Ascending aorta (tissue), 2 donors: Measurements from ENCODE around the gene PXK. TPM values are rescaled to one million over a fixed set of nuclear protein-coding genes. Genes with fewer than 3 reads are reported as not detected.

ENCODE experiments used
- DNase-seq, 2 donors: peaks; one replicate each; pipeline ENCODE4 v3.0.0-alpha.2; 2019; ENCODE audit warnings: low spot score in 2 of 2
- H3K27ac ChIP-seq, 2 donors: fragments of 200-600 bp; sonication (generic); one replicate each; pipeline ENCODE4 v1.5.1; 2016 to 2017; ENCODE audit warnings: mild to moderate bottlenecking in 1 of 2
- H3K27me3 ChIP-seq: fragments of 200-600 bp; sonication (generic); one replicate; pipeline ENCODE4 v1.5.1; 2017
- H3K36me3 ChIP-seq, 2 donors: fragments of 200-600 bp; sonication (generic); one replicate each; pipeline ENCODE4 v1.5.1; 2016
- H3K4me1 ChIP-seq, 2 donors: fragments of 200-600 bp; sonication (generic); one replicate each; pipeline ENCODE4 v1.5.1; 2016 to 2017; ENCODE audit warnings: mild to moderate bottlenecking in 1 of 2
- H3K4me3 ChIP-seq, 2 donors: fragments of 200-600 bp; sonication (generic); one replicate each; pipeline ENCODE4 v1.5.1; 2016 to 2017; ENCODE audit warnings: mild to moderate bottlenecking in 1 of 2
- H3K9me3 ChIP-seq, 2 donors: fragments of 200-600 bp; sonication (generic); one replicate each; pipeline ENCODE4 v1.5.1; 2016
- CTCF ChIP-seq, 3 experiments: fragments of 200-600 bp in 2 of 3; fragments of 450-650 bp in 1 of 3; sonication (generic) in 2 of 3; IDR thresholded peaks; one replicate each; pipeline ENCODE4 v1.5.1; 2016 to 2019; ENCODE audit warnings: antibody characterized with exemption in 3 of 3, mild to moderate bottlenecking in 1 of 3, moderate library complexity in 1 of 3
- intact Hi-C: fragments of 100-400 bp; cut with DNase I; formaldehyde crosslinking; loops from one replicate; pipeline ENCODE4 v1.15.1; 2023
- total RNA-seq: library from RNA; depleted of rRNA; stranded (reverse); fragments of >200 nt; gene quantifications from one replicate; pipeline ENCODE4 v1.1.0, GENCODE V29; 2016

The PXK gene
- total RNA-seq, 1 donor from 2014 or later, result 14.8 TPM

DNA sequence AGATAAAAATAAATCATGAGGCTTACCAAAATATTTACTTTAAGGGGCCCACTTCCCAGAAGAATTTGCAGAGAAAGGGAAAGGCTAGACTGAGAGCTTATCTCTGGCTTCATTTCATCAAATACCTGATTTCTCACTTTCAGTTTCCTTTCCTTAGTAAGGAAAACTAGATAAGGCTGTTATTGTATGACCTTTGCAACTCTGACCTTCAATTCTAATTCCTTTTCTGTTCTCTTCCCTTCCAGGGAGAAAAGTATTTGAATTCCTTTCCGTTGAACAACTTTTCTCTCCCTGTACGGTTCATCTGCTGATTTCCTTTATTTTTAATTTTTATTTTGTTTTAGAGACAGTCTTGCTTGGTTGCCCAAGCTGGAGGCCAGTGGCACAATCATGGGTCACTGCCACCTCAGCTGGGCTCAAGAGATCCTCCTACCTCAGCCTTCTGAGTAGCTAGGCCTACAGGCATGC is 7.1 kb upstream of the PXK start:
- H3K4me3 ChIP-seq, result no peak overlapping the region
- no peaks in the 10 kb centered on the region for H3K36me3 ChIP-seq
- DNase-seq, result no peak
- peak overlapping the region in 1 of 2 donors; percentile 44 for H3K27ac ChIP-seq
- intact Hi-C loops, result no loop called here
- H3K27me3 ChIP-seq, result no peaks in the 10 kb centered on the region
- TF ChIP-seq CTCF (IDR thresholded peaks at IDR 0.05), result no peak
- no peaks in the 10 kb centered on the region for H3K9me3 ChIP-seq
- peaks cover 0 to 2% of the 10 kb centered on the region in 2 donors for H3K4me1 ChIP-seq

DNA sequence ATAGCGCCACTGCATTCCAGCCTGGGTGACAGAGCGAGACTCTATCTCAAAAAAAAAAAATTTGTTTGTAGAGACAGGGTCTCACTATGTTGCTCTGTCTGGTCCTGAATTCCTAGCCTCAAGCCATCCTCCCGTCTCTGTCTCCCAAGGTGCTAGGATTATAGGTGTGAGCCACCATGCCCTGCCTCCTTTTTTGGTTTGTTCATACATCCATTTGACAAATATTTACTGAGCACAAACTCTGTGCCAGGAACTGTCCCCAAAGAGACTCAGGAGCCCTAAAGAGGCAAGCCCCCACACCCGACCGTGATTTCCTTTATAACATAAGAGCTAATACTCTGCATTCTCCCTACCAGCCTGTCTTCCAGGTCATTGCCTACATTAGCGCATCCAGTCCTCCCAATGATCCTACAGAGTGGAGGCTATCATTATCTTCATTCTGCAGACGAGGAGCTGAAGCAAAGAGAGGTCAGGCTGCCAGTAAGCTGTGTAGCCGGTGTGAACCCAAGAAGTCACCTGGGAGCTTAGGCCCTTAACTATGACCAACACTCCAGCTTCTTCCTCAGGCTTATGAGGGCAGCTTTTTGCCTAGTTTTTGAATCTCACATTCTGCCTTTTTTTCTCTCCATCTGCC is 6.3 kb upstream of the PXK start:
- Histone ChIP-seq H3K4me1 (peaks cover 0 to 2% of the 10 kb centered on the region in 2 donors), H3K27me3 (no peaks in the 10 kb centered on the region), H3K36me3 (no peaks in the 10 kb centered on the region), H3K9me3 (no peaks in the 10 kb centered on the region), H3K27ac (no peak overlapping the region), H3K4me3 (no peak overlapping the region)
- intact Hi-C loops, result no loop called here
- TF ChIP-seq CTCF (IDR thresholded peaks at IDR 0.05), result no peak
- no peak for DNase-seq

DNA sequence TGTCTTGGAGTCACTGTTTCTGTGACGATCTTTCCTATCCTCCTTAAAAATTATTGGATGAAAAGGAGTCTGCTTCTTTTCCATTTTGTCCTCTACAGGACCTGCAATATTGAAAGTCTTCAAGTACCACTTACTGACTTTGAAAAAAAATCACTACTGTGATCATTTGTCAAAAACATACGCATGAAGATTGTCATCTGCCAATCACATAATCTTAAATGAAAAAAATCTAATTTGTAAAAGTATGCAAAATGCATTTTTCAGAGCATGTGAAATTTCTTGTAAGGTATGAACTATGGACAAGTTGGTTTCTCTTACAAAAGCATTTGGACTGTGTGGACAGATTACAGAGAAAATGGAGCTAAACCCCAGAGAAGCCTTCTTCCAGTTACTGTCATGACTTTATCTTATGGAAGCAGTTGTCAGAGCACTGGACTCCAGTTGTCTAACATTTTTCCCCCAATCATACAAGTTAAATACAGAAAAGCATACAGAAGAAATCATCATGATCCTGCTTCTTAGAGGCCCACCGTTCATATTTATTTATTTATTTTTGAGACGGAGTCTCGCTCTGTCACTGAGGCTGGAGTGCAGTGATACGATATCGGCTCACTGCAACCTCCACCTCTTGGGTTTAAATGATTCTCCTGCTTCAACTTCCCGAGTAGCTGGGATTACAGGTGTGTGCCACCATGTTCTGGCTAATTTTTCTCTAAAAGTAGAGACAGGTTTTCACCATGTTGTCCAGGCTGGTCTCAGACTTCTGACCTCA is 3.4 kb upstream of the PXK start:
- no peaks in the 10 kb centered on the region for H3K9me3 ChIP-seq
- no peak overlapping the region for H3K27ac ChIP-seq
- H3K4me3 ChIP-seq, result no peak overlapping the region
- intact Hi-C loops, result no loop called here
- TF ChIP-seq CTCF (IDR thresholded peaks at IDR 0.05), result no peak
- peaks cover 0 to 9% of the 10 kb centered on the region in 2 donors for H3K4me1 ChIP-seq
- no peaks in the 10 kb centered on the region for H3K27me3 ChIP-seq
- no peak for DNase-seq
- no peaks in the 10 kb centered on the region for H3K36me3 ChIP-seq

DNA sequence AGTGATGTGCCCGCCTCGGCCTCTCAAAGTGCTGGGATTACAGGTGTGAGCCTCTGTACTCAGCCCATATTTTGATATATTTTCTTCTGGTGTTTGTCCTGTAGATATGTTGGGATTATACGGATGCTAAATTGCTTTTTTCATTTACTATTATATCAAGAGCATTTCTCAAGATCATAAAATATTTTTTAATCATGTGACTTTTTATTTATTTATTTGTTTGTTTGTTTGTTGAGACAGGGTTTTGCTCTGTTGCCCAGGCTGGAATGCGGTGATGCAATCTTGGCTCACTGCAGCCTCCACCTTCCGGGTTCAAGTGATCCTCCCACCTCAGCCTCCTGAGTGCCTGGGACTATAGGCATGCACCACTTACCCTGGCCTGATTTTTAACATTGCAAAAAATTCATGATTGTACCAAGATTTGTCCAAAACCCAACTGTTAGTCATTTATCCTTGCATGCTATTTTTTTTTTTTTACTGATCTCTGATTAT is 2.7 kb upstream of the PXK start:
- no peak overlapping the region for H3K27ac ChIP-seq
- DNase-seq, result no peak
- no peaks in the 10 kb centered on the region for H3K9me3 ChIP-seq
- intact Hi-C loops, result no loop called here
- peaks cover 0 to 11% of the 10 kb centered on the region in 2 donors for H3K4me1 ChIP-seq
- H3K36me3 ChIP-seq, result no peaks in the 10 kb centered on the region
- H3K4me3 ChIP-seq, result no peak overlapping the region
- no peak for TF ChIP-seq CTCF (IDR thresholded peaks at IDR 0.05)
- no peaks in the 10 kb centered on the region for H3K27me3 ChIP-seq

DNA sequence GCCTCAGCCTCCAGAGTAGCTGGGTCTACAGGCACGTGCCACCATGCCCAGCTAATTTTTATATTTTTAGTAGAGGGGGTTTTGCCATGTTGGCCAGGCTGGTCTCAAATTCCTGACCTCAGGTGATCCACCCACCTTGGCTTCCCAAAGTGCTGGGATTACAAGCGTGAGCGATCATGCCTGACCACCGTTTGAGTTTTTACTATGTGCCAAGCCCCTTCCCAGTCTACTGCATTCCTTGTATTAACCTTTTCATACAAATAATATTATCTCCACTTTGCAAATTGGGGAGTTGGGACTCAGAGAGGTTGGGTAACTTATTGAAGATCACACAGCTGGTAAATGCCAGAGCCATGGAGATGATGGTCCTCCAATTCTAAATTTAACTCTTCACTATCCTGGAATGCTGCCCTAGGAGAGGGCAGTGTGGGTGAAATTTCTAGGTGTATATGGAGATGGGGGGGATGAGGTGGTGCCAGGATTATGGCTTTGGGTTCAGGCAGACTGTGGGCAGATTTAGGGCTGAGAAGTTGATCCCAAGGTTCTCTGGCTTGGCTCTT is 1.0 kb upstream of the PXK start:
- Histone ChIP-seq H3K27me3 (no peaks in the 10 kb centered on the region), H3K4me1 (peaks cover 0 to 9% of the 10 kb centered on the region in 2 donors), H3K9me3 (no peaks in the 10 kb centered on the region), H3K36me3 (no peaks in the 10 kb centered on the region), H3K27ac (no peak overlapping the region), H3K4me3 (peak overlapping the region in 1 of 2 donors; percentile 93)
- DNase-seq, result no peak
- intact Hi-C loops, result loop anchor here (1.0 kb wide), 2 partner anchors 25 to 161 kb away; partner anchors contain the start of genes HTD2, KCTD6 and RPP14
- TF ChIP-seq CTCF (IDR thresholded peaks at IDR 0.05), result no peak
